Activated CD8-positive, alpha-beta memory T cell treated with anti-CD3 and anti-CD28 coated beads for 1 hour (primary cell): Measurements from ENCODE around the gene RTN4RL2.

Experiments used
- DNase-seq, 2 donors: peaks; one replicate each; pipeline ENCODE4 v3.0.0-alpha.2; 2020; ENCODE audit warnings: low read depth in 1 of 2; ENCODE audit errors: extremely low read depth in 1 of 2

RTN4RL2 gene

DNA sequence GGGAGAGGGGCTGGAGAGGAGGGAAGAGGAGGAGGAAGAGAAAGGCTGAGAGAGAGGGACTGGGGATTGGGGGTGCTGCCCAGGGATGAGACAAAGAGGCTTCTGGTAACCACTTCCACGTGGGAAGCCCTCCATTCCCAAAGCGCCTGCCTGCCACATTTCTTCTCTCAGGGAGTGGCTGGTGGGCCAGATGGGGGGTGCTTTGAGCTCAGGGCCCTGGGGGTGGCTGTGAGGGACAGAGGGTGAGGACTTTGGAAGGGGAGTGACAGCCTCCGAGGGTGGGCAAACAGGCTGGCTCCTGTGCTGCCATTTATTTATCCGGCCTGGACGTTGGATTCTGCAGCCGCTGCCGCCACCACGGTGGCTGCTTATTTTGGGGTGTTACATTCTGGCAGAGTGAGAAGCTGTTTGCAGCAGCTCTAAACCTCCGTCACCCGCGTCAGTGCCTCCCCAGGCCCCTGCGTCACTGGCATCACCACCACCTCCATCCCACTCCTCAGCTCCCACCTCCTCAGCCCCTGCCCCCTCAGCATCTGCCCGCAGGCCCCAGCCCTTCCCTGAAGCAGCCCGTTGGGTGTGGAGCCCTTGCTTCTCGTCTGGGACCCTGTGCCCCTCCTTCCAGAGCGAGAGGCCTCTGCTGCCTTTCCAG, 1.6 kb downstream of the RTN4RL2 start:
- no peak for DNase-seq

DNA sequence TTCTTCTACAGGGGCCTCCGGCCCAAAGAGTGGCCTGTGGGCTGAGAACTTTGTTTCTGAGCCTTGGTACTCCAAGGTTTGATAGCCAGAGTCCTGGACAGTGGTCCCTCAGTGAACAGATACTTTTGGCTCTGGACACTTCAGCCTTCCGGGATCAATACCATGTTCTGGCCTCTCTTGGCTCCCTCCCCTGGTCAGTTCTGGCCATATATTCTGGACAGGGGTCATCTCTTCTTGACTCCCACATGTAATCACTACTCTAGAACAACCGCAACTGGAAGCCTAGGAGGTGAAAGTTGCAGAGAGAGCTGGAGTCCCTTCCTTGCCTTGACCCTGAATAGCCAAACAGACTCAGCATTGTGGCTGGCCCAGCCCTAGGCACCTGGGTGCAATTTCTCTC, 2.3 kb downstream of the RTN4RL2 start:
- DNase-seq: no peak

GRCh38 chr11:57463671-57464538, 3.6 kb downstream of the RTN4RL2 start:
- no peak for DNase-seq

- DNase-seq: no peak
Observed at GRCh38 chr11:57464539-57465181, 4.3 kb downstream of the RTN4RL2 start.

- DNase-seq: no peak
Observed at GRCh38 chr11:57466680-57467079, 6.4 kb downstream of the RTN4RL2 start.

DNA sequence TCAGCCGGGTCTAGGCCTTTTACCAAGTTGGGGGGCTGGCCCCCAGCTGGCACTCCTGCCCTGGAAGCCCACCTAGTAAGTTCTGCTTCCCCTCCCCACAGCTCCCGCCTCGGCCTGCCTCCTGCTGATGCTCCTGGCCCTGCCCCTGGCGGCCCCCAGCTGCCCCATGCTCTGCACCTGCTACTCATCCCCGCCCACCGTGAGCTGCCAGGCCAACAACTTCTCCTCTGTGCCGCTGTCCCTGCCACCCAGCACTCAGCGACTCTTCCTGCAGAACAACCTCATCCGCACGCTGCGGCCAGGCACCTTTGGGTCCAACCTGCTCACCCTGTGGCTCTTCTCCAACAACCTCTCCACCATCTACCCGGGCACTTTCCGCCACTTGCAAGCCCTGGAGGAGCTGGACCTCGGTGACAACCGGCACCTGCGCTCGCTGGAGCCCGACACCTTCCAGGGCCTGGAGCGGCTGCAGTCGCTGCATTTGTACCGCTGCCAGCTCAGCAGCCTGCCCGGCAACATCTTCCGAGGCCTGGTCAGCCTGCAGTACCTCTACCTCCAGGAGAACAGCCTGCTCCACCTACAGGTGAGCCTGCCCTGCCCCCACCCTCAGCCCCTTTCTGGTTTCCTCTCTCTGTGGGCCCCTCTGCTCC, 7.3 kb downstream of the RTN4RL2 start:
- DNase-seq: no peak

DNA sequence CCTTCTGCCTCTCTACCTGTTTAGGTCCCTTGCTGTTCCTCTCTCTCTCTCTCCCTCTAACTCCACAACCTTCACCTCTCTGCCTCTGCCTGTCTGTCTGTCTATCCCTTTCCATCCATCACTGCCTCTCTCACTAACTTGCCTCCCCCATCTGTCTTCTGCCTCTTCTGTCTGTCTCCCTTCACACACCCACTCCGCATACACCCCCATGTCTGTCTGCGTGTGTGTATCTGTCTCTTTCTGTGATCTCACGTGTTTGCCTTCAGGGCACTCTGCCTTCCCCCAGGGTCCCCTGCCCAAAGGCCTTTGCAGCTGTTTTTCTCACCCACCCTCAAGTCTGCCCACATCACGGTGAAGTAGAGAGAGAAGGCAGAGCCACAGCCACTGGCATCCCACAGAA, 7.9 kb downstream of the RTN4RL2 start:
- no peak for DNase-seq

DNA sequence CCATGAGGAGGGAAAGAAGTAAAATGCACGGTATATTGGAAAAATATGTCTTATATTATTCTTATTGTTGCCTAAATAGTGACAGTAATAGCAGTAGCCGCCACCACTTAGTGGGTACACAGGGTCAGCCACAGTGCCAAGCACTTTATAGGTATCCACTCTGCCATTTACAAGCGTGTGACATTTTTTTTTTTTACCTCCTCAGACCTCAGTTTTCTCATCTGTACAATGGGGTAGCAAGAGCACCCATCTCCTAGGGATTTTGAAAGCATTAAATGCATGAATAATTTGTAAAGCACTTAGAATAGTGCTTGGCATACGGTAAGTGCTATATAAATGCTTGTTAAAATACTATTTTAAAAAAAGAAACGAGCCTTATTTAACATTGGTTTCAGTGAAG, 8.9 kb downstream of the RTN4RL2 start:
- DNase-seq: no peak

DNA sequence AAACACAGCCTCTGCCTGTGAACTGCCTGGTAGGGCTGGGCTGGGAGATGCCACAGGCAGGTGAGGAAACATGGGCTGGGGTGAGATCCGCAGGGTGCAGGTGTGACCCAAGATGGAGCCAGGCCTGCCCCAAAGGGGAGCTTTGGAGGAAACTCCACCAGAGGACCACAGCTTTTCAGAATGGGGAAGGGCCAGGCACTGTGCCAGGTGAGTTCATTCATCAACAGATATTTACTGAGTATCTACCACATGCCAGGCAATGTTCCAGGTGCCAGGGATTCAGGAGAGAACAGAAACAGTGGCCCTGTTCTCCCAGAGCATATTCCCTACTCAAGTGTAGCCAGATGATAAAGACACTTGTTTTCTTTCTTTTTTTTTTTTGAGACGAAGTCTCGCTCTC, 11.2 kb downstream of the RTN4RL2 start:
- no peak for DNase-seq

GRCh38 chr11:57473285-57473841, 13.0 kb downstream of the RTN4RL2 start:
- no peak for DNase-seq

DNA sequence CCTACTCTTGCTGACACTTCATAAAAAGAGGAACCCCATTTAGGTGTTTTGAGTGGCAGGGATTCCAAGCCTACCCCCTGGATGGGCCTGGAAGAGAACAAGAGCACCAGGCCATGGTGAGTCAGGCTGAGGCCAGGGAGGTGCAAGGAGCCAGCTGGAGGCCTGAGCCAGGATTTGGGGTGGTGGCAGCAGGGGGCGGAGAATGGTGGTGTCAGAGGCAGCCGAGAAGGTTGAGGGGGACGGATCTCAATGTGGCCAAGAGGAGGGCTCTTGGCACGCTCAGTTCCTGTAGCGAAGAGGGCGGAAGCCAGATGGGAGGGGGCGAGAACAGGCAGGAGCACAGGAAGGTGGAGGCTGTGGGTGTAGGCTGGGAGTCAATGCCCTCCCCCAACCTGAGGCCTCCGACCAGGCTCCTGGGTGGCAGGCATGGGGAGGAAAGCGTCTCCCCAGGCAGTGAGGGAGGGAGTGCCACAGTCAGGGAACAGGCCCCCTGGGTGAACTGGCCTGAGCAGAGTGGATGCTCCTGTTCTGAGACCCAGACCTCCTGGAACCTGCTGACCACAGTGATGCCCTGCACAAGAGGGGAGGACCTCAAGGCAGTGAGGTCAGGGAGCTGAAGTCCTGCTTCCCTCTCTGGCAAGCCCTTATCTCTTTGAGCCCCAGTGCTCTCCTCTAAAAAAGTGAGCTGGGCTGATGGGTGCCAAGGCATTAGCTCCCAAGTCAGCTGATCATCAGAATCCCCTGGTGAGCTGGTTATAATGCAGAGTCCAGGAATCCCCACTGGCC, 13.9 kb downstream of the RTN4RL2 start:
- no peak for DNase-seq

DNA sequence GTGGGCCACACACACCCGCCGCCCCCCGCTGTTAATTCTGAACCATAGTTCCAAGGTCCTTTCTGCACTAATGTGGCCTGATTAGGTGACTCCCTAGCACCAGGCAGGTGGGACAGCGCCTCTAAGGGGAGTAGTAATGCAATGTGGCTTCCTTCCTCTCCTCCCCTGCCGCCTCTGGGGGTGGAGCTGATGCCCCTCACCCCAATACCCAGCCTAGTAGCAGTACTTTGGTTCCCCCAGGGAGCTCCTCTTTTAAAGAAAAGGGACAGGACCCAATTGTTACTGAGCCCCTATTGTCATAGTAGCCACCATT, 14.4 kb downstream of the RTN4RL2 start:
- DNase-seq: no peak

DNA sequence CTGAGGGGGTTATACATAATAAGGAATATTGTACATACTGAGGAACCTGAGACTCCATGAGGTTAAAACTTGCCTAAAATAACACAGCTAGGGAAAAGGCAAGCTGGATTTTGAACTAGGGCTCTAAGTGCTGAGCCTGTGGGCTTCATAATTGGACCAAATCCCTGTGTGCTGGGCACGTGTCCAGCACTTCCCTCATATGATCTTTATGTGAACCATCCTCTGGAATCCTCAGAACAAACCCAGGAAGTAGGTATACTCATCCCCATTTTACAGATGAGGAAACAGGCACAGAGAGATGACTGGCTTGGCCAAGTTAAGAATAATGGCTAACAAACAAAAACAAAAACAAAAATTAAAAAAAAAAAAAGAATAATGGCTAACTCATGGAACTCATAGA, 14.9 kb downstream of the RTN4RL2 start:
- no peak for DNase-seq

DNA sequence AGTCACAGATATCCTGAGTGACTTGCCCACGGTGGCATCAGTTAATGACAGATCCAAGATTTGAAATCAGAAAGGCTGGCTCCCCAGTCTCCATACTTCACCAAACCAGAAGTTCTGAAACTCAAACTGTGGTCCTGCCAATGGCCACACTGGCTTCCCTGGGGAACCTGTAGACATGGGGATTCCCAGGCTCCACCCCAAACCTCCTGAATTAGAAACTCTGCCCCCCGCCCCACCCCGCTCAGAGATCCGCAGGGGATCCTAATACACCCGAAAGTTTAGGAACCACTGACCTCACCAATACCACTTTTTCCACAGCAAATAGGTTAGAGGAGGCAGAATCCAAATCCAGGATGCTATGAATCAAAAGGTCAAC, 15.3 kb downstream of the RTN4RL2 start:
- DNase-seq: no peak

GRCh38 chr11:57476047-57476756, 15.9 kb downstream of the RTN4RL2 start:
- no peak for DNase-seq

DNA sequence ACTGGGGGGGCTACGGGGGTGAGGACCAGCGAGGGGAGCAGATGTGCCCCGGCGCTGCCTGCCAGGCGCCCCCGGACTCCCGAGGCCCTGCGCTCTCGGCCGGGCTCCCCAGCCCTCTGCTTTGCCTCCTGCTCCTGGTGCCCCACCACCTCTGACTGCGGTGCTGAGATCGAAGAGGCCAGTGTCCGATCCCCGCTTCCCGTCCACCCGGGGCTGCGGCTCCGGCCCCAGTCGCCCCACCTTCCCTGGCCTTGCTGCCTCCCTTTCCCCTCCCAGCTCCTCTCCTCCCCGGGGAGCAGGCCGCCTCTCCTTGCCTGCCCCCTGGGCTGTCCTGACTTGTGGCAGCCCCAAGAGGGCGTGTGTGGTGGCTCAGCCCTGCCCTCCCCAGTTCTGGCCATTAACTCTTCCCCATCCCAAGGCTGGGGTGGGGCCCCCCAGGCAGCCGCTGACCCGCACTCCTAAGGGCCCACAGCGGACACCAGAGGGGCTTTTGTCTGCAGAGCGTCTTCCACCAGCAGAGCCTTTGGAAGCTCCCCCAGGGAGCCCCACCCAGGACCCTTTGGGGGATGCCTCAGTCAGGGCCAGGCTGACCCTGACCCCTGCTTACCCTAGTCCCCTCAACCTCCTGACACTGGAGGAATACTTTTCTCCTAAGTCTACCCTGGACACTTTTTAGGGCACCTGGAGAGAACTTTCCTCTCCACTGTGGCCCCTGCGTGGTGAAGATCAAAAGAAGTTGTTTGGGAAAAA, 16.6 kb downstream of the RTN4RL2 start:
- DNase-seq: no peak

GRCh38 chr11:57477507-57478189, 17.3 kb downstream of the RTN4RL2 start:
- DNase-seq: no peak

- DNase-seq: no peak
Observed at GRCh38 chr11:57479021-57479663, 18.8 kb downstream of the RTN4RL2 start.
